ENCODE results near the gene RGS8.

Gene RGS8

GRCh38 chr1:182667848-182668505, 16.4 kb downstream of the RGS8 start:
- H3K4me1 Mint-ChIP-seq = no peaks in the 10 kb centered on the region
- H3K27ac Mint-ChIP-seq = no peak overlapping the region
- no peaks in the 10 kb centered on the region for H3K27me3 Mint-ChIP-seq
- no peak overlapping the region for H3K4me3 Mint-ChIP-seq
- no peaks in the 10 kb centered on the region for H3K9me3 Mint-ChIP-seq
- no peaks in the 10 kb centered on the region for H3K36me3 Mint-ChIP-seq

- no peak overlapping the region for H3K4me3 Mint-ChIP-seq
- no peaks in the 10 kb centered on the region for H3K27me3 Mint-ChIP-seq
- no peaks in the 10 kb centered on the region for H3K4me1 Mint-ChIP-seq
- H3K9me3 Mint-ChIP-seq = no peaks in the 10 kb centered on the region
- H3K27ac Mint-ChIP-seq = no peak overlapping the region
- H3K36me3 Mint-ChIP-seq = no peaks in the 10 kb centered on the region
Measured at GRCh38 chr1:182666706-182667105, 17.7 kb downstream of the RGS8 start.

GRCh38 chr1:182664296-182664695, 20.1 kb downstream of the RGS8 start:
- no peak overlapping the region for H3K27ac Mint-ChIP-seq
- no peak overlapping the region for H3K4me3 Mint-ChIP-seq
- H3K9me3 Mint-ChIP-seq = no peaks in the 10 kb centered on the region
- no peaks in the 10 kb centered on the region for H3K27me3 Mint-ChIP-seq
- H3K4me1 Mint-ChIP-seq = no peaks in the 10 kb centered on the region
- no peaks in the 10 kb centered on the region for H3K36me3 Mint-ChIP-seq

GRCh38 chr1:182662956-182663355, 21.4 kb downstream of the RGS8 start:
- Mint-ChIP-seq H3K4me3 (no peak overlapping the region), H3K36me3 (no peaks in the 10 kb centered on the region), H3K4me1 (no peaks in the 10 kb centered on the region), H3K27ac (no peak overlapping the region), H3K9me3 (no peaks in the 10 kb centered on the region), H3K27me3 (no peaks in the 10 kb centered on the region)

GRCh38 chr1:182662121-182662890, 22.1 kb downstream of the RGS8 start:
- H3K27me3 Mint-ChIP-seq = no peaks in the 10 kb centered on the region
- no peak overlapping the region for H3K27ac Mint-ChIP-seq
- no peaks in the 10 kb centered on the region for H3K4me1 Mint-ChIP-seq
- no peaks in the 10 kb centered on the region for H3K36me3 Mint-ChIP-seq
- H3K4me3 Mint-ChIP-seq = no peak overlapping the region
- H3K9me3 Mint-ChIP-seq = no peaks in the 10 kb centered on the region

GRCh38 chr1:182658055-182658454, 26.3 kb downstream of the RGS8 start:
- Mint-ChIP-seq H3K9me3 (no peaks in the 10 kb centered on the region), H3K4me1 (no peaks in the 10 kb centered on the region), H3K36me3 (no peaks in the 10 kb centered on the region), H3K27ac (no peak overlapping the region), H3K4me3 (no peak overlapping the region), H3K27me3 (no peaks in the 10 kb centered on the region)

GRCh38 chr1:182656842-182657397, 27.5 kb downstream of the RGS8 start:
- no peaks in the 10 kb centered on the region for H3K27me3 Mint-ChIP-seq
- H3K36me3 Mint-ChIP-seq = no peaks in the 10 kb centered on the region
- no peak overlapping the region for H3K4me3 Mint-ChIP-seq
- no peaks in the 10 kb centered on the region for H3K9me3 Mint-ChIP-seq
- no peak overlapping the region for H3K27ac Mint-ChIP-seq
- H3K4me1 Mint-ChIP-seq = no peaks in the 10 kb centered on the region

GRCh38 chr1:182653986-182654385, 30.4 kb downstream of the RGS8 start:
- H3K4me1 Mint-ChIP-seq = peaks cover 6% of the 10 kb centered on the region
- no peaks in the 10 kb centered on the region for H3K9me3 Mint-ChIP-seq
- no peaks in the 10 kb centered on the region for H3K36me3 Mint-ChIP-seq
- H3K27ac Mint-ChIP-seq = no peak overlapping the region
- H3K27me3 Mint-ChIP-seq = no peaks in the 10 kb centered on the region
- H3K4me3 Mint-ChIP-seq = no peak overlapping the region

GRCh38 chr1:182652933-182653332, 31.5 kb downstream of the RGS8 start:
- Mint-ChIP-seq H3K27me3 (no peaks in the 10 kb centered on the region), H3K4me3 (no peak overlapping the region), H3K4me1 (peaks cover 6% of the 10 kb centered on the region), H3K9me3 (no peaks in the 10 kb centered on the region), H3K36me3 (no peaks in the 10 kb centered on the region), H3K27ac (no peak overlapping the region)

GRCh38 chr1:182651339-182651724, 33.1 kb downstream of the RGS8 start:
- Mint-ChIP-seq H3K4me1 (peaks cover 6% of the 10 kb centered on the region), H3K27ac (no peak overlapping the region), H3K4me3 (no peak overlapping the region), H3K9me3 (no peaks in the 10 kb centered on the region), H3K36me3 (no peaks in the 10 kb centered on the region), H3K27me3 (no peaks in the 10 kb centered on the region)

GRCh38 chr1:182650678-182651338, 33.6 kb downstream of the RGS8 start:
- H3K9me3 Mint-ChIP-seq = no peaks in the 10 kb centered on the region
- H3K36me3 Mint-ChIP-seq = no peaks in the 10 kb centered on the region
- peaks cover 6% of the 10 kb centered on the region for H3K4me1 Mint-ChIP-seq

GRCh38 chr1:182649041-182649440, 35.3 kb downstream of the RGS8 start:
- no peaks in the 10 kb centered on the region for H3K9me3 Mint-ChIP-seq
- H3K27me3 Mint-ChIP-seq = no peaks in the 10 kb centered on the region
- H3K4me3 Mint-ChIP-seq = no peak overlapping the region
- peaks cover 6% of the 10 kb centered on the region for H3K4me1 Mint-ChIP-seq
- no peak overlapping the region for H3K27ac Mint-ChIP-seq
- no peaks in the 10 kb centered on the region for H3K36me3 Mint-ChIP-seq

More at GRCh38 chr1:182650678-182651338, 33.6 kb downstream of the RGS8 start:
- H3K27me3 Mint-ChIP-seq = no peaks in the 10 kb centered on the region
- H3K4me3 Mint-ChIP-seq = no peak overlapping the region
- no peak overlapping the region for H3K27ac Mint-ChIP-seq

- Mint-ChIP-seq H3K9me3 (no peaks in the 10 kb centered on the region), H3K4me1 (peaks cover 6% of the 10 kb centered on the region), H3K27me3 (no peaks in the 10 kb centered on the region), H3K4me3 (no peak overlapping the region), H3K27ac (no peak overlapping the region), H3K36me3 (no peaks in the 10 kb centered on the region)
Measured at GRCh38 chr1:182646739-182647138, 37.6 kb downstream of the RGS8 start.

- Mint-ChIP-seq H3K4me1 (no peaks in the 10 kb centered on the region), H3K36me3 (no peaks in the 10 kb centered on the region), H3K27ac (no peak overlapping the region), H3K9me3 (no peaks in the 10 kb centered on the region), H3K27me3 (no peaks in the 10 kb centered on the region), H3K4me3 (no peak overlapping the region)
Measured at GRCh38 chr1:182644886-182645285, 39.5 kb downstream of the RGS8 start.

- no peak overlapping the region for H3K4me3 Mint-ChIP-seq
- no peaks in the 10 kb centered on the region for H3K4me1 Mint-ChIP-seq
- H3K27ac Mint-ChIP-seq = peak overlapping the region; percentile 65
- H3K9me3 Mint-ChIP-seq = no peaks in the 10 kb centered on the region
- no peaks in the 10 kb centered on the region for H3K27me3 Mint-ChIP-seq
- H3K36me3 Mint-ChIP-seq = no peaks in the 10 kb centered on the region
Measured at GRCh38 chr1:182643699-182644098, 40.7 kb downstream of the RGS8 start.

- Mint-ChIP-seq H3K27ac (no peak overlapping the region), H3K4me3 (no peak overlapping the region), H3K27me3 (no peaks in the 10 kb centered on the region), H3K9me3 (no peaks in the 10 kb centered on the region), H3K4me1 (no peaks in the 10 kb centered on the region), H3K36me3 (no peaks in the 10 kb centered on the region)
Measured at GRCh38 chr1:182642461-182642860, 41.9 kb downstream of the RGS8 start.
